GM23338 (cell line): ENCODE results near the gene ATP1B4. TPM values are rescaled to one million over a fixed set of nuclear protein-coding genes. Genes with fewer than 3 reads are reported as not detected.

Source experiments
- ATAC-seq: fragments of 200-7000 bp; cut with Tn5 transposase; 3 replicates; pipeline ENCODE4 v1.9.1; 2020
- DNase-seq: peaks from one replicate; pipeline ENCODE4 v3.0.0-alpha.2; 2015; ENCODE audit warnings: low spot score
- H2AFZ ChIP-seq: fragments of 200-600 bp; sonication (generic); 2 replicates; pipeline ENCODE4 v1.8.0; 2016; ENCODE audit warnings: antibody characterized with exemption, mild to moderate bottlenecking, moderate library complexity
- H3F3A ChIP-seq: fragments of 200-600 bp; sonication (generic); replicated peaks from 2 replicates; pipeline ENCODE4 v1.8.0; 2017; ENCODE audit warnings: antibody characterized with exemption, mixed run types, low read depth
- H3K27ac ChIP-seq: fragments of 200-600 bp; sonication (generic); 2 replicates; pipeline ENCODE4 v1.6.1; 2016; ENCODE audit warnings: low read depth
- H3K27me3 ChIP-seq: fragments of 200-600 bp; sonication (generic); 2 replicates; pipeline ENCODE4 v1.8.0; 2016; ENCODE audit warnings: mild to moderate bottlenecking, mixed run types, moderate library complexity; ENCODE audit not compliant: insufficient read depth
- H3K36me3 ChIP-seq: fragments of 200-600 bp; sonication (generic); 2 replicates; pipeline ENCODE4 v1.8.0; 2016; ENCODE audit warnings: mild to moderate bottlenecking; ENCODE audit not compliant: insufficient read depth
- H3K4me1 ChIP-seq: fragments of 200-600 bp; sonication (generic); 2 replicates; pipeline ENCODE4 v1.8.0; 2016; ENCODE audit warnings: mild to moderate bottlenecking, moderate library complexity; ENCODE audit not compliant: insufficient read depth
- H3K4me2 ChIP-seq: fragments of 200-600 bp; sonication (generic); 2 replicates; pipeline ENCODE4 v1.7.1; 2017; ENCODE audit warnings: mixed run types
- H3K4me3 ChIP-seq: fragments of 200-600 bp; sonication (generic); 2 replicates; pipeline ENCODE4 v1.6.1; 2016; ENCODE audit warnings: mixed run types
- H3K79me2 ChIP-seq: fragments of 200-600 bp; sonication (generic); replicated peaks from 2 replicates; pipeline ENCODE4 v1.8.0; 2017; ENCODE audit warnings: mild to moderate bottlenecking; ENCODE audit not compliant: insufficient read depth
- H3K9me2 ChIP-seq: fragments of 200-600 bp; sonication (generic); 2 replicates; pipeline ENCODE4 v1.8.0; 2017; ENCODE audit not compliant: insufficient read depth
- H4K20me1 ChIP-seq: fragments of 200-600 bp; sonication (generic); replicated peaks from 2 replicates; pipeline ENCODE4 v1.8.0; 2017; ENCODE audit warnings: mild to moderate bottlenecking; ENCODE audit not compliant: insufficient read depth
- H3K27ac Mint-ChIP-seq: 2 replicates; pipeline ENCODE4 v1.8.0; 2020; ENCODE audit warnings: inconsistent platforms, mild to moderate bottlenecking, moderate library complexity, mixed read lengths
- H3K27me3 Mint-ChIP-seq: 3 replicates; pipeline ENCODE4 v1.8.0; 2022; ENCODE audit warnings: low read depth, mild to moderate bottlenecking, moderate library complexity, mixed read lengths, inconsistent platforms; ENCODE audit not compliant: insufficient read depth, poor library complexity
- H3K36me3 Mint-ChIP-seq: 3 replicates; pipeline ENCODE4 v1.8.0; 2021; ENCODE audit warnings: low read depth, mild to moderate bottlenecking, inconsistent platforms, moderate library complexity, mixed read lengths
- H3K4me1 Mint-ChIP-seq: 3 replicates; pipeline ENCODE4 v1.8.0; 2020; ENCODE audit warnings: mild to moderate bottlenecking, inconsistent platforms, mixed read lengths
- H3K4me3 Mint-ChIP-seq: 3 replicates; pipeline ENCODE4 v1.8.0; 2021; ENCODE audit warnings: moderate library complexity, mild to moderate bottlenecking, inconsistent platforms, mixed read lengths
- H3K9me3 Mint-ChIP-seq: 3 replicates; pipeline ENCODE4 v1.8.0; 2020; ENCODE audit warnings: moderate library complexity, mild to moderate bottlenecking, inconsistent platforms, mixed read lengths
- CREB1 ChIP-seq: fragments of 250-450 bp; sonication (Bioruptor Pico); IDR thresholded peaks from 2 replicates; pipeline ENCODE4 v1.5.0; 2020; ENCODE audit warnings: low read depth, mild to moderate bottlenecking, moderate library complexity
- EZH2 ChIP-seq: fragments of 200-600 bp; sonication (generic); IDR thresholded peaks from one replicate; pipeline ENCODE4 v1.8.0; 2017; ENCODE audit warnings: antibody characterized with exemption, mild to moderate bottlenecking, low read depth; ENCODE audit not compliant: unreplicated experiment
- EZH2phosphoT487 ChIP-seq: fragments of 200-600 bp; sonication (generic); IDR thresholded peaks from one replicate; pipeline ENCODE4 v1.8.1; 2018; ENCODE audit warnings: antibody characterized with exemption; ENCODE audit not compliant: unreplicated experiment
- JUNB ChIP-seq: IDR thresholded peaks from one replicate; pipeline ENCODE4 v1.6.1; 2016; ENCODE audit warnings: antibody characterized with exemption; ENCODE audit not compliant: unreplicated experiment
- NANOG ChIP-seq: IDR thresholded peaks from 2 replicates; pipeline ENCODE4 v1.6.1; 2016; ENCODE audit warnings: antibody characterized with exemption, borderline replicate concordance
- POLR2AphosphoS5 ChIP-seq: IDR thresholded peaks from 2 replicates; pipeline ENCODE4 v1.6.1; 2016; ENCODE audit warnings: antibody characterized with exemption, low read depth
- STAT1 ChIP-seq: IDR thresholded peaks from one replicate; pipeline ENCODE4 v1.6.1; 2016; ENCODE audit warnings: antibody characterized with exemption; ENCODE audit not compliant: unreplicated experiment
- ZNF114 ChIP-seq: fragments of 250-450 bp; sonication (Bioruptor Pico); IDR thresholded peaks from 2 replicates; pipeline ENCODE4 v1.5.0; 2020; ENCODE audit warnings: mild to moderate bottlenecking, moderate library complexity
- ZNF331 ChIP-seq: fragments of 250-450 bp; sonication (Bioruptor Pico); IDR thresholded peaks from 2 replicates; pipeline ENCODE4 v1.5.0; 2020; ENCODE audit warnings: low read depth, mild to moderate bottlenecking, moderate library complexity
- polyA plus RNA-seq: library from polyadenylated mRNA; unstranded; fragments of >200 nt; fragmentation: Nextera tagmentation; extraction: Ambion mirVana; gene quantifications from 2 replicates; pipeline ENCODE4 v1.2.1, GENCODE V29; 2016
- total RNA-seq: library from RNA; depleted of rRNA; stranded (reverse); fragments of >200 nt; shearing (Covaris generic); gene quantifications from 2 replicates; pipeline ENCODE4 v1.2.3, GENCODE V29; 2014
- TF ChIP-seq, protein P1 (sequence below), 2 experiments: fragments of 200-600 bp in 1 of 2; sonication (generic) in 1 of 2; conservative IDR thresholded peaks; 2 replicates each; pipeline versions ENCODE4 v1.5.1 to v1.6.1; 2016 to 2017; ENCODE audit warnings: antibody characterized with exemption in 2 of 2, low read depth in 2 of 2, mild to moderate bottlenecking in 2 of 2, moderate library complexity in 1 of 2
- TF ChIP-seq, protein P2 (sequence below): fragments of 250-450 bp; sonication (Bioruptor Pico); IDR thresholded peaks from 2 replicates; pipeline ENCODE4 v1.5.0; 2020; ENCODE audit warnings: mild to moderate bottlenecking, moderate library complexity
- TF ChIP-seq, protein P3 (sequence below): IDR thresholded peaks from 2 replicates; pipeline ENCODE4 v1.6.1; 2016; ENCODE audit warnings: antibody characterized with exemption
- TF ChIP-seq, protein P4 (sequence below): IDR thresholded peaks from one replicate; pipeline ENCODE4 v1.6.1; 2018; ENCODE audit warnings: antibody characterized with exemption; ENCODE audit not compliant: unreplicated experiment

ATP1B4 gene
- total and polyA plus RNA-seq, 2 experiments from 2014 or later: not detected

DNA sequence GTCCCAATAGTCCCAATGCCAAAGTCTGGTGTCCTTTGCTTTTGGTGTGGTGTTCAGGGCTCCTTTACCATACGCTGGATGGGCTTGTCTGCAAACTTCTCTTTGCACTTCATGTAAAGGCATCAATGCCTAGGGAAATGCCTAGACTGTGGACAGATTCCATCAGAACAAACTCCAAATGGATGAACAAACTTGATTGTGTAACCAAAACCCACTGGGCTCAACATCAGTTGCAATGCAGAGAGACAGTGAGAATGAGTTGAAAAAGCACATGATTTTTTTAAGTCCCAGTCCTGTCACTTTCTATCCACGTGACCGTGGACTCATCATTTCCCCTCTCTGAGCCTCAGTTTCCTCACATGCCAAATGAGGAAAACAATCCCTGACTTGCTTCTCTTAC lies 4.9 kb downstream of the ATP1B4 start:
- H3K4me3 Mint-ChIP-seq: no peak overlapping the region
- DNase-seq: no peak
- ATAC-seq: no peak

More for the DNA sequence above, 4.9 kb downstream of the ATP1B4 start:
- no peaks in the 10 kb centered on the region for H3K4me1 Mint-ChIP-seq
- Histone ChIP-seq H4K20me1 (no peaks in the 10 kb centered on the region), H3K27me3 (no peaks in the 10 kb centered on the region), H3F3A (no peaks in the 10 kb centered on the region), H3K79me2 (no peaks in the 10 kb centered on the region), H3K9me2 (no peaks in the 10 kb centered on the region), H3K4me2 (no peak overlapping the region), H3K4me3 (no peak overlapping the region), H2AFZ (no peak overlapping the region), H3K36me3 (no peaks in the 10 kb centered on the region), H3K27ac (no peak overlapping the region), H3K4me1 (no peaks in the 10 kb centered on the region)
- peaks cover 2% of the 10 kb centered on the region for H3K27me3 Mint-ChIP-seq
- H3K36me3 Mint-ChIP-seq: no peaks in the 10 kb centered on the region
- TF ChIP-seq, protein P1, sequence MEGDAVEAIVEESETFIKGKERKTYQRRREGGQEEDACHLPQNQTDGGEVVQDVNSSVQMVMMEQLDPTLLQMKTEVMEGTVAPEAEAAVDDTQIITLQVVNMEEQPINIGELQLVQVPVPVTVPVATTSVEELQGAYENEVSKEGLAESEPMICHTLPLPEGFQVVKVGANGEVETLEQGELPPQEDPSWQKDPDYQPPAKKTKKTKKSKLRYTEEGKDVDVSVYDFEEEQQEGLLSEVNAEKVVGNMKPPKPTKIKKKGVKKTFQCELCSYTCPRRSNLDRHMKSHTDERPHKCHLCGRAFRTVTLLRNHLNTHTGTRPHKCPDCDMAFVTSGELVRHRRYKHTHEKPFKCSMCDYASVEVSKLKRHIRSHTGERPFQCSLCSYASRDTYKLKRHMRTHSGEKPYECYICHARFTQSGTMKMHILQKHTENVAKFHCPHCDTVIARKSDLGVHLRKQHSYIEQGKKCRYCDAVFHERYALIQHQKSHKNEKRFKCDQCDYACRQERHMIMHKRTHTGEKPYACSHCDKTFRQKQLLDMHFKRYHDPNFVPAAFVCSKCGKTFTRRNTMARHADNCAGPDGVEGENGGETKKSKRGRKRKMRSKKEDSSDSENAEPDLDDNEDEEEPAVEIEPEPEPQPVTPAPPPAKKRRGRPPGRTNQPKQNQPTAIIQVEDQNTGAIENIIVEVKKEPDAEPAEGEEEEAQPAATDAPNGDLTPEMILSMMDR (conservative IDR thresholded peaks at IDR 0.05; ENCODE audit: low read depth in 2 of 2): no peak
- TF ChIP-seq ZNF331 (no peak), NANOG (no peak), EZH2phosphoT487 (no peak), EZH2 (no peak), POLR2AphosphoS5 (no peak), STAT1 (no peak), CREB1 (no peak), ZNF114 (CRISPR knock-in tag) (no peak), JUNB (no peak)
- TF ChIP-seq, protein P2, sequence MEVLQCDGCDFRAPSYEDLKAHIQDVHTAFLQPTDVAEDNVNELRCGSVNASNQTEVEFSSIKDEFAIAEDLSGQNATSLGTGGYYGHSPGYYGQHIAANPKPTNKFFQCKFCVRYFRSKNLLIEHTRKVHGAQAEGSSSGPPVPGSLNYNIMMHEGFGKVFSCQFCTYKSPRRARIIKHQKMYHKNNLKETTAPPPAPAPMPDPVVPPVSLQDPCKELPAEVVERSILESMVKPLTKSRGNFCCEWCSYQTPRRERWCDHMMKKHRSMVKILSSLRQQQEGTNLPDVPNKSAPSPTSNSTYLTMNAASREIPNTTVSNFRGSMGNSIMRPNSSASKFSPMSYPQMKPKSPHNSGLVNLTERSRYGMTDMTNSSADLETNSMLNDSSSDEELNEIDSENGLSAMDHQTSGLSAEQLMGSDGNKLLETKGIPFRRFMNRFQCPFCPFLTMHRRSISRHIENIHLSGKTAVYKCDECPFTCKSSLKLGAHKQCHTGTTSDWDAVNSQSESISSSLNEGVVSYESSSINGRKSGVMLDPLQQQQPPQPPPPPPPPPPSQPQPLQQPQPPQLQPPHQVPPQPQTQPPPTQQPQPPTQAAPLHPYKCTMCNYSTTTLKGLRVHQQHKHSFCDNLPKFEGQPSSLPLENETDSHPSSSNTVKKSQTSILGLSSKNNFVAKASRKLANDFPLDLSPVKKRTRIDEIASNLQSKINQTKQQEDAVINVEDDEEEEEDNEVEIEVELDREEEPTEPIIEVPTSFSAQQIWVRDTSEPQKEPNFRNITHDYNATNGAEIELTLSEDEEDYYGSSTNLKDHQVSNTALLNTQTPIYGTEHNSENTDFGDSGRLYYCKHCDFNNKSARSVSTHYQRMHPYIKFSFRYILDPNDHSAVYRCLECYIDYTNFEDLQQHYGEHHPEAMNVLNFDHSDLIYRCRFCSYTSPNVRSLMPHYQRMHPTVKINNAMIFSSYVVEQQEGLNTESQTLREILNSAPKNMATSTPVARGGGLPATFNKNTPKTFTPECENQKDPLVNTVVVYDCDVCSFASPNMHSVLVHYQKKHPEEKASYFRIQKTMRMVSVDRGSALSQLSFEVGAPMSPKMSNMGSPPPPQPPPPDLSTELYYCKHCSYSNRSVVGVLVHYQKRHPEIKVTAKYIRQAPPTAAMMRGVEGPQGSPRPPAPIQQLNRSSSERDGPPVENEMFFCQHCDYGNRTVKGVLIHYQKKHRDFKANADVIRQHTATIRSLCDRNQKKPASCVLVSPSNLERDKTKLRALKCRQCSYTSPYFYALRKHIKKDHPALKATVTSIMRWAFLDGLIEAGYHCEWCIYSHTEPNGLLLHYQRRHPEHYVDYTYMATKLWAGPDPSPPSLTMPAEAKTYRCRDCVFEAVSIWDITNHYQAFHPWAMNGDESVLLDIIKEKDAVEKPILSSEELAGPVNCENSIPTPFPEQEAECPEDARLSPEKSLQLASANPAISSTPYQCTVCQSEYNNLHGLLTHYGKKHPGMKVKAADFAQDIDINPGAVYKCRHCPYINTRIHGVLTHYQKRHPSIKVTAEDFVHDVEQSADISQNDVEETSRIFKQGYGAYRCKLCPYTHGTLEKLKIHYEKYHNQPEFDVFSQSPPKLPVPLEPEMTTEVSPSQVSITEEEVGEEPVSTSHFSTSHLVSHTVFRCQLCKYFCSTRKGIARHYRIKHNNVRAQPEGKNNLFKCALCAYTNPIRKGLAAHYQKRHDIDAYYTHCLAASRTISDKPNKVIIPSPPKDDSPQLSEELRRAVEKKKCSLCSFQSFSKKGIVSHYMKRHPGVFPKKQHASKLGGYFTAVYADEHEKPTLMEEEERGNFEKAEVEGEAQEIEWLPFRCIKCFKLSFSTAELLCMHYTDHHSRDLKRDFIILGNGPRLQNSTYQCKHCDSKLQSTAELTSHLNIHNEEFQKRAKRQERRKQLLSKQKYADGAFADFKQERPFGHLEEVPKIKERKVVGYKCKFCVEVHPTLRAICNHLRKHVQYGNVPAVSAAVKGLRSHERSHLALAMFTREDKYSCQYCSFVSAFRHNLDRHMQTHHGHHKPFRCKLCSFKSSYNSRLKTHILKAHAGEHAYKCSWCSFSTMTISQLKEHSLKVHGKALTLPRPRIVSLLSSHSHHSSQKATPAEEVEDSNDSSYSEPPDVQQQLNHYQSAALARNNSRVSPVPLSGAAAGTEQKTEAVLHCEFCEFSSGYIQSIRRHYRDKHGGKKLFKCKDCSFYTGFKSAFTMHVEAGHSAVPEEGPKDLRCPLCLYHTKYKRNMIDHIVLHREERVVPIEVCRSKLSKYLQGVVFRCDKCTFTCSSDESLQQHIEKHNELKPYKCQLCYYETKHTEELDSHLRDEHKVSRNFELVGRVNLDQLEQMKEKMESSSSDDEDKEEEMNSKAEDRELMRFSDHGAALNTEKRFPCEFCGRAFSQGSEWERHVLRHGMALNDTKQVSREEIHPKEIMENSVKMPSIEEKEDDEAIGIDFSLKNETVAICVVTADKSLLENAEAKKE (CRISPR knock-in tag): no peak
- TF ChIP-seq, protein P3, sequence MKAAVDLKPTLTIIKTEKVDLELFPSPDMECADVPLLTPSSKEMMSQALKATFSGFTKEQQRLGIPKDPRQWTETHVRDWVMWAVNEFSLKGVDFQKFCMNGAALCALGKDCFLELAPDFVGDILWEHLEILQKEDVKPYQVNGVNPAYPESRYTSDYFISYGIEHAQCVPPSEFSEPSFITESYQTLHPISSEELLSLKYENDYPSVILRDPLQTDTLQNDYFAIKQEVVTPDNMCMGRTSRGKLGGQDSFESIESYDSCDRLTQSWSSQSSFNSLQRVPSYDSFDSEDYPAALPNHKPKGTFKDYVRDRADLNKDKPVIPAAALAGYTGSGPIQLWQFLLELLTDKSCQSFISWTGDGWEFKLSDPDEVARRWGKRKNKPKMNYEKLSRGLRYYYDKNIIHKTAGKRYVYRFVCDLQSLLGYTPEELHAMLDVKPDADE: no peak
- TF ChIP-seq, protein P4, sequence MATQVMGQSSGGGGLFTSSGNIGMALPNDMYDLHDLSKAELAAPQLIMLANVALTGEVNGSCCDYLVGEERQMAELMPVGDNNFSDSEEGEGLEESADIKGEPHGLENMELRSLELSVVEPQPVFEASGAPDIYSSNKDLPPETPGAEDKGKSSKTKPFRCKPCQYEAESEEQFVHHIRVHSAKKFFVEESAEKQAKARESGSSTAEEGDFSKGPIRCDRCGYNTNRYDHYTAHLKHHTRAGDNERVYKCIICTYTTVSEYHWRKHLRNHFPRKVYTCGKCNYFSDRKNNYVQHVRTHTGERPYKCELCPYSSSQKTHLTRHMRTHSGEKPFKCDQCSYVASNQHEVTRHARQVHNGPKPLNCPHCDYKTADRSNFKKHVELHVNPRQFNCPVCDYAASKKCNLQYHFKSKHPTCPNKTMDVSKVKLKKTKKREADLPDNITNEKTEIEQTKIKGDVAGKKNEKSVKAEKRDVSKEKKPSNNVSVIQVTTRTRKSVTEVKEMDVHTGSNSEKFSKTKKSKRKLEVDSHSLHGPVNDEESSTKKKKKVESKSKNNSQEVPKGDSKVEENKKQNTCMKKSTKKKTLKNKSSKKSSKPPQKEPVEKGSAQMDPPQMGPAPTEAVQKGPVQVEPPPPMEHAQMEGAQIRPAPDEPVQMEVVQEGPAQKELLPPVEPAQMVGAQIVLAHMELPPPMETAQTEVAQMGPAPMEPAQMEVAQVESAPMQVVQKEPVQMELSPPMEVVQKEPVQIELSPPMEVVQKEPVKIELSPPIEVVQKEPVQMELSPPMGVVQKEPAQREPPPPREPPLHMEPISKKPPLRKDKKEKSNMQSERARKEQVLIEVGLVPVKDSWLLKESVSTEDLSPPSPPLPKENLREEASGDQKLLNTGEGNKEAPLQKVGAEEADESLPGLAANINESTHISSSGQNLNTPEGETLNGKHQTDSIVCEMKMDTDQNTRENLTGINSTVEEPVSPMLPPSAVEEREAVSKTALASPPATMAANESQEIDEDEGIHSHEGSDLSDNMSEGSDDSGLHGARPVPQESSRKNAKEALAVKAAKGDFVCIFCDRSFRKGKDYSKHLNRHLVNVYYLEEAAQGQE: no peak
- no peaks in the 10 kb centered on the region for H3K9me3 Mint-ChIP-seq
- no peak overlapping the region for H3K27ac Mint-ChIP-seq
